Myocyte (in vitro differentiated cells): Measurements from ENCODE around the gene TGFB3. TPM values are rescaled to one million over a fixed set of nuclear protein-coding genes. Genes with fewer than 3 reads are reported as not detected.
"Not testable (repeated sequence)": the region's sequence is repeated elsewhere in the genome, so short reads cannot be mapped to it uniquely, and the experiment has no call there.

ENCODE experiments used
- DNase-seq: peaks from one replicate; pipeline ENCODE4 v3.0.0-alpha.2; 2012; ENCODE audit warnings: low read depth
- polyA plus RNA-seq: library from polyadenylated mRNA; unstranded; fragments of >200 nt; gene quantifications from one replicate; pipeline ENCODE4 v1.2.1, GENCODE V29; 2012; ENCODE audit warnings: missing spikeins
- total RNA-seq: library from RNA; depleted of rRNA; stranded (reverse); fragments of >200 nt; gene quantifications from 2 replicates; pipeline ENCODE4 v1.2.3, GENCODE V29; 2014

The TGFB3 gene
- 30.6 and 44.6 TPM in 2 replicates for total RNA-seq
- 11.6 TPM for polyA plus RNA-seq

GRCh38 chr14:75981426-75982265 lies at the start of gene TGFB3:
TGFB3 (minus strand) TSS chr14:75981995; CDS start chr14:75980893, 1,102 bp downstream.
- DNase-seq, result peak; percentile 94

- no peak for DNase-seq
These were observed 42.6 kb upstream of the TGFB3 start for GRCh38 chr14:76024211-76024907.

GRCh38 chr14:76023757-76024156 lies 42.0 kb upstream of the TGFB3 start:
- DNase-seq, result no peak

DNA sequence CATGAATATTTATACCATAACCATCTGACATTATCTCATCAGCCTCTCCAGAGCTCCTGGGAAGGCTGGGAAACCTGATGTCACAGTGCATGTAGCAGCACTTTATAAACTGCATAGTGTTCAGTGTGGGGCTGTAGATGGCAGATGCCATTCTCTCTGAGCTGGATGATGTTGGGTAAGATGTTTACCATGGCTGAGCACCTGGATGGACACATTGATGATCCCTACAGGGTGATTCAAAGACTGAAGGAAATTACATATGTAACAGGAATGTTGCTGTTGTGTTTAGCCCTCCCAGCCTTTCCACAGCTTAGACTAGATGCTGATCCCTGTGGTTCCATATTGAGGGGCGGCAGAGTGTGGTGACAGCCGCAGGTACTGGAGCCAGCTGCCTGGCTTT lies 41.2 kb upstream of the TGFB3 start:
- no peak for DNase-seq

DNA sequence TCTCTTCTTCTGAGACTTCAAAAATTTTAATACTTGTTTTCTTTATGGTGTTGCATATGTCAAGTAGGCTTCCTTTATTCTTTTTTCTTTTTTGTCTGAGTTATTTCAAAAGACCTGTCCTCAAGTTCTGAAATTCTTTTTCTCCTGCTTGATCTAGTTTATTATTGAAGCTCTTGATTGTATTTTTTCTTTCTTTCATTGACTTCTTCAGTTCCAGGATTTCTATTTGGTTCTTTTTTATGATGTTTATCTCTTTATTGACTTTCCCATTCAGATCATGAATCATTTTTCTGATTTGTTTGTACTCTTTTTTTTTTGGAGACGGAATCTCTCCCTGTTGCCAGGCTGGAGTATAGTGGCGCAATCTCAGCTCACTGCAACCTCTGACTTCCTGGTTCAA lies 37.9 kb upstream of the TGFB3 start:
- no peak for DNase-seq

DNA sequence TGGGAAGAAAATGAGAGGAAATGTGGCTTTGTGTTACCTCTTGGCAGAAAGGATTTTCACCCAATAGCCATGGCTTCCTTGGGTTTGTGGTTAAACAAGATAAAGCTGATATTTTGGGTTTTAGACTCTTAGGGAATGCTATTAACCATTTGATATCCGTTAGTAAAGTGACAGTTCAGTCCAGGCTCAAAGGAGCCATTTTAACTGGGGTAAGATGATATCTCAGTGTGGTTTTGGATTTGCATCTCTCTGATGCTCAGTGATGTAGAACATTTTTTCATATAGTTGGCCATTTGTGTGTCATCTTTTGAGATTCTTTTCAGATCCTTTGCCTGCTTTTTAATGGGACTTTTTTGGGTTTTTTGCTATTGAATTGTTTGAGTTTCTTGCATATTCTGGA lies 33.9 kb upstream of the TGFB3 start:
- DNase-seq, result no peak

DNA sequence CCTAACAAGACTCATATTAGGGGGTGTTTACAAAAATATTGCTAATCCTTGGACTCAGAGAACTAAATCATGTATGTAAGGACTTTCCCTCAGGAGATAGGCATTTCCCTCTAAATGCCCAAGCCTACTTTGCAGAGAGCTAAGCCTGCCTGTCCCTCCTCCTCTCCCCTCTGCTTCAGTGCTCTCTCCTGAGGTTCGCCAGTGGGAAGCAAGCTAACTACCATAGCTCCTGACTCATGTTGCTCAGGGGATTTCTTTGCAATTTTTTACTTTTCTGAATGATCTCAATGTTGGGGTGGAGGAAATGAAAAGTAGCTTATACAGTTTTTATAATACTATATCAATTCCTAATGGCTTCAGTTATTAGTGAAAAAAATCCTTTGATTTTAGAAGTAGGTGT lies 33.4 kb upstream of the TGFB3 start:
- DNase-seq, result no peak

DNA sequence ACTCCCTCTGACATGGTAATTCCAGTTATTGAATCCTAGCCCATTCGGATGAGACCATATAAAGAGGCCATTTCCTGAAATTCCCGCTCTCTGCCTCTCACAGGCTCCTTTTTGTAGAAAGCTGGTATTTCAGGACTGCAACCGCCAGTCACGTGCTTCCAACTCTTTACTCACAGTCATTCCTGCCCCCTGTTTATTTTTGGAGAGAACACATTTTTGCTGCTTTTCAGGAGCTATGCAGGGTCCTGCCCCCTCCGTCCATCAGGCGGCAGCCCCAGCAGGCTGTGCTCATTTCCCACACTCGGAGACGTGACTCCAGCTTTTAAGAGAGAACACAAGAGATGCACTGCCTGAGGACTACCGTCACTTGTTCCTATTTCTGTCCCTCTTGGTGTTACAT lies 30.6 kb upstream of the TGFB3 start:
- DNase-seq, result peak; percentile 20

GRCh38 chr14:76011930-76012329 lies 30.1 kb upstream of the TGFB3 start:
- DNase-seq, result no peak

DNA sequence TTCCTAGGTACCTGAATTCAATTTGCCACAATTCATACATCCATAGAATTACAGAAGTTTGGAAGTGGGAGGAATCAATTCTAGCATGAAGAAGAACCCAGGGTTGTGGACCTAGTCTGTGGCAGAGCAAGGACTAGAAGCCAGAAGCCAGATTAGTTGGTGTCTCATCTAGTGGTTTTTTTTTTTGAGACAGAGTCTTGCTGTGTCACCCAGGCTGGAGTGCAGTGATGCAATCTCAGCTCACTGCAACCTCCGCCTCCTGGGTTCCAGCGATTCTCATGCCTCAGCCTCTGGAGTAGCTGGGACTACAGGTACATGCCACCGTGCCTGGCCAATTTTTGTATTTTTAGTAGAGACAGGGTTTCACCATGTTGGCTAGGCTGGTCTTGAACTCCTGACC lies 27.8 kb upstream of the TGFB3 start:
- not testable (repeated sequence) for DNase-seq

DNA sequence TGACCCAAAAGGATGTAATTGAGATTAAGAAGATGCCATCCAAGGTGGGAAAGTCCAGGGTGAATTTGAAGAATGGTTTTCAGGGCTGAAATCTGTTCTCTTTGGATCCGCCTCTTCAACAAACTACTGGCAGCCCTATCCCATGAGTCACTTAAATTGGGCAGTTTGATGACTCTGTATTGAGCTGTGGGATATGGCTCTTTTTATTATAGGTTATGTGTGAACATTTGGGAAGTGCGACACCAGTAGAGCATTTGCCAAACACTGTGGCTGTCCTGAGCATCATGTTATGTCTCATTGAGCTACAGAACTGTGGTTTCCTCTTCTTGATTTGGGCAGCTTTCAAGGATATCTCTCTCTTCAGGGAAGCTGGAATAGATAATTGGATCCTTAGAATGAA lies 26.1 kb upstream of the TGFB3 start:
- DNase-seq, result no peak

DNA sequence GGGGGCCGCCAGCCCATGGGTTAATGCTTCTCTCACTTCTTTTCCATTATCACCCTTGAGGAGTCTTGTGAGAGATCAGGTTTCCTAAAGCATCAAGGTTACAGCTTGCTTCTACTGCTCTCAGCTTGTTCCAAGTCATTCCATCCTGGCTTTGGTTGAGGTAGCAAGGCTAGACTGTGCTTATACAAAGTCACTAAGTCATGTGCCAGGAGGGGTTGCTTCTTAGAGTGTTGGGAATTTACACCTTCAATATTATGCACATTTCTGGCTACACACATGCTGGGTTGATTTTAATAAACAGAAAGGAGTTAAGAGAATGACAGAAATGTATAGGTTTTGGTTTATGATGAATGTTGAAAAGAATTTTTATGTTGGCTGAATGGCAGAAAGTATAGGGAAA lies 25.6 kb upstream of the TGFB3 start:
- DNase-seq, result no peak

DNA sequence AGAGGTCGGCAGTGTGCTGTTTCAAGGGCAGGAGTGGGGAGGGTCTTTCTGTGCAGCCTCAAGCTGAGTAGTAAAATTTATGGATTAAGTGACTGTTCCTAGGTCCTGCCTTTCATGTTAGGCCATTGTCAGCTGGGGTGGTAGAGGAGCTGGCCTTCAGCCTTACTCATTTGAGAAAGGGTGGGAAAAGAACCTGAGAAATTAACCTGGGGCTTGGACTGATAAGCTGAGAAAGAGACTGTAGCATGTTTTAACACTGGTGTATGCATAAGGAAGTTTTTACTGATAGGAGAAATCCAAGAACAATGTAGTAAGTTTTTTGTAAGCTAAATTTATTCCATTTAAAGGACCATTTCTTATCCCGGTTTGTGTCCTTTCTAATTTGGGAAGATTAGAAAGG lies 24.5 kb upstream of the TGFB3 start:
- no peak for DNase-seq

GRCh38 chr14:76002383-76002782 lies 20.6 kb upstream of the TGFB3 start:
- DNase-seq, result no peak

- no peak for DNase-seq
These were observed 17.9 kb upstream of the TGFB3 start for GRCh38 chr14:75999511-76000190.

DNA sequence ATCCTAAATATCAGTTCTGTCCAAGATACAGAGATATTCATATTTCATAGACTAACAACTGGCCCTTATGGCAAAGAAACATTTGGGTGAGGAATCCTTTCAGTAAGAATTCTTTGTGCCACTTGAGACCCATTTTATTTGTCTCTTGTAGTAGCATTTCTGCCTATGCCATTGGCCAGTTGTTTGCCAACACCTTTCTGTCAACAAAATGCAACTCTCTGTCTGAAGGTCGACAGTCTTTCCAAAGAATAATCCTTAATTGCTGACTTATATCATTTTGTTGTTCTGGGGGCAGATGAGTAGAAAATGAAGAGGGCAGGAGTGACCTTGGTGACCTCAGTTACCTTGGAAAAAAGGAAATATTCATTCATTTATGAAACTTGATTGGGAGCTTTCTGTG lies 14.7 kb upstream of the TGFB3 start:
- no peak for DNase-seq

DNA sequence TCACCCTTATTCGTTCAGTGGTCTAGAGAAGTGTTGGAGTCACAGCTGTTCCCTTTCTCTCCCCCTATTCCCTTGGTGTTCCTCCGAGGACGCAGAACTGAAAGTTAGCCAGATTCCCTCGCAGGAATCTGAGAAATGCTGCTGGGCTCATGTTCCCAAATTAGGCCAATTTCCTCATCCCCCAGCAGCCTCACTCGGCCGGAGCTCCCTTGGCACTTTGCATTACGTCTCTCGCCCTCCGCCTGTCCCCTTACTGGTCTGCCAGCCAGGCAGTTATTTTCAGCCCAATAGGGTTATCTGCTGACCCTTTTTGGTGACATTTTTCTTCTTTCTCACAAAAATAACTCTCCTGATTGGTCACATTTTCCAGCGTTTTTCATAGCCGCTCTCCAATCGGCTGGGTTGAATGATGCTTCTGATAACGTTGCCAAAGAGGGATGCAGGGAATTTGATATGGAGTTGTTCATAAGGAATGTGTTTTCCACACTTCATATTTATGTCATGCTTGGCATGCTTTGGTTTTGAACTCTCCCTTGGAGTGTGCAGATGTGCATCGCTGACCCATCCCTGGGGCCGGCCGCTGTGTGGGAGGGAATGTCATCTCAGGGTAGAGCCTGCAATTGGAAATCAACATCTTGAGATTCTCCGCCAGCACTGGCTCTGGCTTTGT lies 13.7 kb upstream of the TGFB3 start:
- peak; percentile 95 for DNase-seq

DNA sequence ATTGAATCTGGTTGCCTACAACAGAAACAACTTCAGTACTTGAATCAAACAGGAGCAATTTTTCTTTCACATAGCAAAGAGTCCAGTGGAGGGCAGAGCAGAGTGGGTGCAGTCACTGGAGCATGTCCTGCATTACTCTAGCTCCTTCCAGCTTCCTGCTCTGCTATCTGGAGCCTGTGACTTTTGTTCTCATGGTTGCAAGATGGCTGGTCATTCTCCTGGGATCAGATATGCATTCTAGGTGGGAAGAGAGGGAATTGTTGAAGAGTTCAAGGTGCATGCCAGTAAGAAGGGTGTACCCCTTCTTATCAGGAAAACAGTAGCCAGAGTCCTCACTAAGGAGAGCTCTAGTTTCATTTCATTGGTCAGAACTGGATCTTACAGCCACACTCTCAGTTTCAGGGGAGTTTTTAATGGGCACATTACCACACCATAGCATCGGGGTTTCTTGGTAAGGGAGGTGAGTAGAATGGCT lies 11.8 kb upstream of the TGFB3 start:
- peak; percentile 31 for DNase-seq

GRCh38 chr14:75991753-75992152 lies 10.0 kb upstream of the TGFB3 start:
- DNase-seq, result peak; percentile 92

- DNase-seq, result no peak
These were observed 8.5 kb upstream of the TGFB3 start for GRCh38 chr14:75990297-75990696.

GRCh38 chr14:75989134-75989533 lies 7.3 kb upstream of the TGFB3 start:
- no peak for DNase-seq
